NT2/D1 (cell line): ENCODE data around the gene TXLNG.
"Not testable (repeated sequence)": the region's sequence is repeated elsewhere in the genome, so short reads cannot be mapped to it uniquely, and the experiment has no call there.

Experiments
- DNase-seq: peaks from one replicate; pipeline ENCODE4 v3.0.0-alpha.2; 2011; ENCODE audit warnings: low read depth, low spot score
- H3K27me3 ChIP-seq: 2 replicates; pipeline ENCODE4 v1.6.0; 2011; ENCODE audit warnings: mild to moderate bottlenecking; ENCODE audit not compliant: insufficient read length, insufficient read depth
- H3K36me3 ChIP-seq: 2 replicates; pipeline ENCODE4 v1.6.1; 2011; ENCODE audit warnings: mild to moderate bottlenecking, low read length, mixed read lengths; ENCODE audit not compliant: insufficient read depth, insufficient read length
- H3K4me1 ChIP-seq: 2 replicates; pipeline ENCODE4 v1.5.1; 2011; ENCODE audit not compliant: insufficient read depth, insufficient read length
- H3K4me3 ChIP-seq: 2 replicates; pipeline ENCODE4 v1.5.1; 2011; ENCODE audit warnings: low read depth; ENCODE audit not compliant: insufficient read length
- H3K9ac ChIP-seq: 2 replicates; pipeline ENCODE4 v1.6.0; 2011; ENCODE audit warnings: low read depth; ENCODE audit not compliant: insufficient read length
- H3K9me3 ChIP-seq: 2 replicates; pipeline ENCODE4 v1.5.1; 2011; ENCODE audit warnings: mild to moderate bottlenecking, low read length; ENCODE audit not compliant: insufficient read depth
- SUZ12 ChIP-seq: IDR thresholded peaks from 2 replicates; pipeline ENCODE4 v1.6.1; 2011; ENCODE audit not compliant: insufficient read length, insufficient read depth; ENCODE audit errors: extremely low read depth
- YY1 ChIP-seq: IDR thresholded peaks from 2 replicates; pipeline ENCODE4 v1.6.1; 2011; ENCODE audit not compliant: insufficient read length, insufficient read depth
- ZNF274 ChIP-seq: IDR thresholded peaks from 2 replicates; pipeline ENCODE4 v1.6.1; 2011; ENCODE audit warnings: mild to moderate bottlenecking, low read depth, low read length

Gene TXLNG

DNA sequence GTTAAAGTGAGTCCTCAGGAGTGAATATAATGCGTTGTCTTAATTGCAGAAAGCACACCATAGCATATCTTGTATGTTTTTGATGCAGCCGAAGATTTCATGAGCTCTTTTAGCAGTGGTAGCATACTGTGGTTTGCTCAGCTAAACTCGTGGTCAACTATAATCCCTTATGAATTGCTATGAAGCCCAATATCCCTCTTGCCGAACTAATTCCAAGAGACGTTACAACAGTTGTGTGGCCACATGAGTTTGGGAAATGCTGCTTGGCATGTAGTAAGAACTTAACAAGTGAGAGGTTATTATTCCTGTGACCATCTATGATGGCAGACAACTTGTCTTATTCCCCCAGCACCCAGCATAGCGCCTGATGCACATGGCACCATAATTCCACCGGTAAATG, 36.1 kb upstream of the TXLNG start:
- TF ChIP-seq SUZ12 (no peak), ZNF274 (no peak), YY1 (no peak)
- Histone ChIP-seq H3K9me3 (no peaks in the 10 kb centered on the region), H3K4me1 (peaks cover 3% of the 10 kb centered on the region), H3K4me3 (no peak overlapping the region), H3K27me3 (no peaks in the 10 kb centered on the region), H3K9ac (no peak overlapping the region), H3K36me3 (peaks cover 69% of the 10 kb centered on the region)
- no peak for DNase-seq

DNA sequence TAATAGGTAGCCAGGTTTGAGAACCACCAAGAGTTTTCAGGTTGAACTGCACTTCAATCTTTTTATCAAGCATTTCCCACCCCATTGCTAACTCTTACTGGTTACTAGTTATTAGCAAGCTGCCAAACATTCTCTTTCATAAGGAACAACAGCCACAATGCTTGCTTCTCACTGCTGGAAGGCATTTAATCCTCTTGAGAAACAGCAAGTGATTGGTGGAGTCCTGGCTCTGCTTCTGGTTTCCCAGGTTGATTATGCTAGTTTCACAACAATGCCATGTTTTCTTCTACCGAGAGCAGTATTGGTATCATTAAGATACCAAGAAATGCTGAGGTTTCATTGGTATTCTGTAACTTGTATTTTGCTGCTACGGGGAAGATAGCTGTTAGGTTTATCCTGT, 32.2 kb upstream of the TXLNG start:
- H3K4me3 ChIP-seq: no peak overlapping the region
- no peaks in the 10 kb centered on the region for H3K9me3 ChIP-seq
- no peaks in the 10 kb centered on the region for H3K27me3 ChIP-seq
- H3K4me1 ChIP-seq: no peaks in the 10 kb centered on the region
- TF ChIP-seq YY1 (no peak), ZNF274 (no peak), SUZ12 (no peak)
- DNase-seq: peak; percentile 6
- no peak overlapping the region for H3K9ac ChIP-seq
- peaks cover 74% of the 10 kb centered on the region for H3K36me3 ChIP-seq

DNA sequence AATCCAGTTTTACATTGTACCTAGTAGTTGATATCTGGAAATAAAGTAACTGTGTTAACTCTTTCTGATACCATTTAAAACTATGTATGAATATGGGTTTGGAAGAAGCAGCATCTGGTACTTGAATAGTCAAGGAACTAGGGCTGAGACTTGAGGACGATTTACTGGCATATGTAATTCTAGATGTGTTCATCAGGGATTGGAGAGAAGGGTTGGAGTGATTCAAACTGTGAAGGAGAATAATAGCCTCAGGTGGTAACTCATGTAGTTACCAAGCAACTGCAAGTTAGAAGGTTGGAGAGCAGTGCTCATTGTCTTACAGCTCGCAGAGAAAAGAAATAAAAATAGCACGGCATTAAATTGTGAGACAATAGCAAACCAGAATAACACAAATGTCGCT, 29.5 kb upstream of the TXLNG start:
- H3K27me3 ChIP-seq: no peaks in the 10 kb centered on the region
- no peak for DNase-seq
- no peaks in the 10 kb centered on the region for H3K9me3 ChIP-seq
- TF ChIP-seq SUZ12 (no peak), ZNF274 (no peak), YY1 (no peak)
- no peak overlapping the region for H3K4me3 ChIP-seq
- no peak overlapping the region for H3K9ac ChIP-seq
- peaks cover 74% of the 10 kb centered on the region for H3K36me3 ChIP-seq
- no peaks in the 10 kb centered on the region for H3K4me1 ChIP-seq

DNA sequence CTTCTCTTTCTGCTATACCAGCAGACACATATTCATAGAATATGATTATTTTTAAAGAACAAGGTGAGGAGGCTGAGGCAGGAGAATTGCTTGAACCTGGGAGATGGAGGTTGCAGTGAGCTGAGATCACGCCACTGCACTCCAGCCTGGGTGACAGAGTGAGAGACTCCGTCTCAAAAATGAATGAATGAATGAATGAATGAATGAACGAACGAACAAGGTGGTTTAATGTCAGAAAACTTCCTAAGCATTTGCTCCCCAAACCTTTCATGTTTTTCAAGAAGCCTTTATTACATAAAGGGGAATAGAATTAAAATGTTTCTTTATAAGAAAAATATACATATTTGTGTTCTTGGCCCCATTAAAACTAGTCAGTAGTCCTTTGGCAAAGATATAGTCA, 24.8 kb upstream of the TXLNG start:
- H3K4me1 ChIP-seq, DNase-seq, H3K9me3 ChIP-seq, H3K4me3 ChIP-seq, H3K9ac ChIP-seq, H3K27me3 ChIP-seq: not testable (repeated sequence)
- H3K36me3 ChIP-seq: peaks cover 39% of the 10 kb centered on the region

DNA sequence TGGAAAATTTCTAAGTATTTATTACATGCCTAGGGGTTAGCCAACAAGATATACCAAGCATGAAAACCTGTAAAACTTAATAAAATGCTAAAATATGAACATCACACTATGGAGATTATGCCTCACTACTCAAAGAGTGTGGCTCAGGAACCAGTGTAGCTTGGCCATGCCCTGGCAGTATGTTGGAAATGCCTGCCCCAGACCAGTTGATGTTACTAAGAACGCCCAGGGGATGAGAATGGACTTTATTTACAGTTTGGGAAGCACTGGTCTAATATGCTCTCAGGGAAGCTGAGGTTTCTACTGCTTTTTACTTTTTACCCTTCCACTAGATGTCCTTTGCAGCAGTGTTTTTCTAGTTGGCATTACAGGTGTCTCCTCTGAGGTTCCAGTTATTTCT, 23.7 kb upstream of the TXLNG start:
- no peak for DNase-seq
- H3K4me3 ChIP-seq: no peak overlapping the region
- H3K9me3 ChIP-seq: no peaks in the 10 kb centered on the region
- H3K36me3 ChIP-seq: peaks cover 32% of the 10 kb centered on the region
- no peaks in the 10 kb centered on the region for H3K4me1 ChIP-seq
- no peaks in the 10 kb centered on the region for H3K27me3 ChIP-seq
- H3K9ac ChIP-seq: no peak overlapping the region
- TF ChIP-seq ZNF274 (no peak), SUZ12 (no peak), YY1 (no peak)

DNA sequence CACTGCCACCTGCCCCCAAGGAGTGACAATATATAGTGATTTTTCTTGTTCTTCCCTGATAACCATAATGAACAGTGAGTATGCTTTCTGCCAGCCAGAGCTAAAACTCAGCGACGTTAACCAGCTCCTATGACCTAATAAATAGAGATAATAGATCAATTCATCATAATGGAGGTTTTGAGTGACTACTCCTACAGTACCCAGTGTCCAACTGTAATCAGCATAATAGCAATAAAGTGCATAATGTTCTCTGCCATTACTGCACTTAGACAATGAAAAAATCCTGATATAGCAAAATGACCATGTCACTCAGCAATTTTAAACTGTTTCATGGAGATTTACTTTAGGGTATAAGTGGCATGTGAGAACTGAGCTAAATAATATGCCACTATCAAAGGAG, 20.7 kb upstream of the TXLNG start:
- H3K36me3 ChIP-seq: peaks cover 11% of the 10 kb centered on the region

DNA sequence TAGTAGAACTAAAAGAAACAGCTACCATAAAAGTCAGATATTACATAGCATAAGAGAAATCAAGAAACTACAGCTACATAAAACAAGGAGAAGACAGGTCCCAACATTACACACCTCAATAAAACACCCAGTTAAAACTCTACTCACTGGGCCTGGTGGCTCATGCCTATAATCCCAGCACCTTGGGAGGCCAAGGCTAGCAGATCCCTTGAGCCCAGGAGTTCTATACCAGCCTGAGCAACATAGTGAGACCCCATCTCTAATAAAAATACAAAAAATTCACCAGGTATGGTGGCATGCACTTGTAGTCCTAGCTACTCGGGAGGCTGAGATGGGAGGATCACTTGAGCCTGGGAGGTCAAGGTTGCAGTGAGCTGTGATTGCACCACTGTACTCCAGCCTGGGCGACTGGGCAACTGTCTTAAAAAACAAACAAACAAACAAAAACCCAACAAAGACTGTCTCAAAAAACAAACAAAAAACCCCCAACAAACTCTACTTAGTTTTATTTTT, 15.2 kb upstream of the TXLNG start:
- peaks cover 3% of the 10 kb centered on the region; the same call in 1 of the 2 replicates for H3K9me3 ChIP-seq
- H3K9ac ChIP-seq: no peak overlapping the region
- H3K36me3 ChIP-seq: no peaks in the 10 kb centered on the region
- no peak for DNase-seq
- no peak for TF ChIP-seq ZNF274
- no peak for TF ChIP-seq SUZ12
- no peak for TF ChIP-seq YY1
- no peak overlapping the region for H3K4me3 ChIP-seq
- H3K27me3 ChIP-seq: no peaks in the 10 kb centered on the region
- no peaks in the 10 kb centered on the region for H3K4me1 ChIP-seq

More for the DNA sequence above, 20.7 kb upstream of the TXLNG start:
- H3K9me3 ChIP-seq: peaks cover 3% of the 10 kb centered on the region; the same call in 1 of the 2 replicates
- DNase-seq: no peak
- no peak overlapping the region for H3K4me3 ChIP-seq
- H3K4me1 ChIP-seq: no peaks in the 10 kb centered on the region
- no peaks in the 10 kb centered on the region for H3K27me3 ChIP-seq
- no peak for TF ChIP-seq YY1
- H3K9ac ChIP-seq: no peak overlapping the region

DNA sequence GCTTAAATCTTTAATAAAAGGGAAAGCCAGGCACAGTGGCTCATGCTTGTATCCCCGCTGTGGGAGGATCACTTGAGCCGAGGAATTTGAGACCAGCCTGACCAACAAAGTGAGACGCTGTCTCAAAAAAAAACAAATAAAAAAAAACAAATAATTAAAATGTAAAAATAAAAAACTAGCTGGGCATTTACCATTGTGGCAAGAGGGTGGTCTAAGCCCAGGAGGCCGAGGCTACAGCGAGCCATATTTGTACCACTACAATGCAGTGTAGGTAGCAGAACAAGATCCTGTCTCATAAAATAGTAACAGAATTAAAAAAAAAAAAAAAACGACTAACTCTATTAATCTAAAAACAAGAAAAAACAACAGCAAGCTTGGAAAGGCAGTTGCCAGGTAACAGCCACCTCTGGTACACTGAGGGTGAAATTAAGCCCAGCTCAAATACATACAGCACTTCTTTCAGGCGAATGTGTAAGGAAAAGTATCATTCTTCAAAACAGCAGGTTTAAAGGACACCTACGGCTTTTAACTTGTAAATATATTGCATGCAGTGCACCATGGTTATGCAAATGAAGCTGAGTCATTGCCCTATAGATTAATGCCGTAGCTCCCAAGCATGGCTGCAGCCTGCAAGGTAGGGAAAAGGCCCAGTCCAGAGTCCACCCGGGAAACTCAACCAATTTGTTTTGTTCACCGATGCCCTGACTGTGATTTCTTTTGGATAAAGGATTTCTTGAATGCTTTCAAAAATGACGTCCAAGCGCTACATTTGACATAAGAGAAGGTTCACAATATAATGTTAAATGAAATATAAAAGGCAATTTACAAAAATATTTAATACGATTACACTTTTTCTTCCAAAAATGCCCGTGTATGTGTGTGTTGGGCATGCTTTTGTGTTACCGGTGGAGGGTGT, 14.5 kb upstream of the TXLNG start:
- no peak for TF ChIP-seq SUZ12
- TF ChIP-seq ZNF274: no peak
- peak; percentile 57 for TF ChIP-seq YY1
- Histone ChIP-seq H3K9ac (peak overlapping the region; percentile 1), H3K36me3 (no peaks in the 10 kb centered on the region), H3K4me1 (no peaks in the 10 kb centered on the region), H3K4me3 (no peak overlapping the region), H3K27me3 (no peaks in the 10 kb centered on the region), H3K9me3 (peaks cover 3% of the 10 kb centered on the region; the same call in 1 of the 2 replicates)
- peak; percentile 76 for DNase-seq
